ENCODE measurements around the gene ADGRL1. TPM values are rescaled to one million over a fixed set of nuclear protein-coding genes. Genes with fewer than 3 reads are reported as not detected.
"Not testable (repeated sequence)": the region's sequence is repeated elsewhere in the genome, so short reads cannot be mapped to it uniquely, and the experiment has no call there.

The ADGRL1 gene
- total and polyA plus RNA-seq, 10 of the 15 experiments (the other 5 are each of a cell fraction or from before 2014, with no cell fraction given), result 0.05 to 4.8 (median 0.71) TPM

- BruUV-seq (replicated peaks); POLR2A ChIA-PET; FAIRE-seq; DNase-seq (ENCODE audit: low read depth, low spot score); H3K9ac ChIP-seq (ENCODE audit: control insufficient read depth, insufficient read depth, low read length); H3K4me1 ChIP-seq (ENCODE audit: control insufficient read depth, insufficient read depth, low read length); H4K20me1 ChIP-seq (ENCODE audit: control insufficient read depth, insufficient read depth); ATAC-seq; H2AFZ ChIP-seq (ENCODE audit: control insufficient read depth, low read depth, low read length); H3K4me2 ChIP-seq (ENCODE audit: control insufficient read depth, insufficient read depth); H3K79me2 ChIP-seq (ENCODE audit: control insufficient read depth, insufficient read depth, low read length); H3K27me3 ChIP-seq (replicated peaks in 1 of 2; ENCODE audit: control insufficient read depth in 2 of 2, insufficient read depth in 2 of 2, low read length in 1 of 2); in situ Hi-C loops (cut with MboI); H3K4me3 ChIP-seq; H3K27ac ChIP-seq (ENCODE audit: control insufficient read depth, insufficient read depth); SMC1A ChIA-PET (ENCODE audit: uncharacterized antibody, unreplicated experiment); RAD21 ChIA-PET (ENCODE audit: unreplicated experiment); H3K36me3 ChIP-seq (ENCODE audit: control insufficient read depth in 2 of 2, insufficient read depth in 2 of 2, low read length in 1 of 2); H3K9me3 ChIP-seq (replicated peaks; ENCODE audit: control insufficient read depth, insufficient read depth, low read length): not testable (repeated sequence)
- intact Hi-C loops (cut with micrococcal nuclease; ENCODE audit: unreplicated experiment), result loop anchor here (10.0 kb wide), 1 partner anchor 276 kb away; no protein-coding TSS in a partner anchor
- CTCF ChIA-PET, result interaction anchor here (0.8 to 1.6 kb wide), 2 partner anchors 9 to 139 kb away, joined by 3 read pairs; no protein-coding TSS in a partner anchor
- under 1% methylated on average over 9 of the region's 9 CpGs for WGBS (ENCODE audit: insufficient coverage, insufficient replicate concordance, low lambda C conversion rate, missing lambda C conversion rate)
Observed at GRCh38 chr19:14208496-14208895, 2.5 kb upstream of the ADGRL1 start.

GRCh38 chr19:14207796-14208195, 1.8 kb upstream of the ADGRL1 start:
- H4K20me1 ChIP-seq (ENCODE audit: control insufficient read depth, insufficient read depth); H3K36me3 ChIP-seq (ENCODE audit: control insufficient read depth in 2 of 2, insufficient read depth in 2 of 2, low read length in 1 of 2); H3K9ac ChIP-seq (ENCODE audit: control insufficient read depth, insufficient read depth, low read length); RAD21 ChIA-PET (ENCODE audit: unreplicated experiment); BruUV-seq (replicated peaks); H3K4me2 ChIP-seq (ENCODE audit: control insufficient read depth, insufficient read depth); H3K9me3 ChIP-seq (replicated peaks; ENCODE audit: control insufficient read depth, insufficient read depth, low read length); SMC1A ChIA-PET (ENCODE audit: uncharacterized antibody, unreplicated experiment); H3K4me1 ChIP-seq (ENCODE audit: control insufficient read depth, insufficient read depth, low read length); H3K4me3 ChIP-seq; DNase-seq (ENCODE audit: low read depth, low spot score); H3K79me2 ChIP-seq (ENCODE audit: control insufficient read depth, insufficient read depth, low read length); in situ Hi-C loops (cut with MboI); H3K27ac ChIP-seq (ENCODE audit: control insufficient read depth, insufficient read depth); H3K27me3 ChIP-seq (replicated peaks in 1 of 2; ENCODE audit: control insufficient read depth in 2 of 2, insufficient read depth in 2 of 2, low read length in 1 of 2): not testable (repeated sequence)
- ChIA-PET CTCF (interaction anchor here (1.6 kb wide), 1 partner anchor 140 kb away, joined by 3 read pairs; no protein-coding TSS in a partner anchor), POLR2A (interaction anchor here (0.6 kb wide), 2 partner anchors 158 to 303 kb away, joined by 3 to 4 read pairs; no protein-coding TSS in a partner anchor)
- intact Hi-C loops (cut with micrococcal nuclease; ENCODE audit: unreplicated experiment), result loop anchor here (10.0 kb wide), 1 partner anchor 277 kb away; no protein-coding TSS in a partner anchor
- WGBS (ENCODE audit: insufficient coverage, insufficient replicate concordance, low lambda C conversion rate, missing lambda C conversion rate), result 38% methylated on average over 5 of the region's 7 CpGs
- H2AFZ ChIP-seq (ENCODE audit: control insufficient read depth, low read depth, low read length), result peak overlapping the region; percentile 82; the same call in 1 of the 2 replicates
- FAIRE-seq (peak; percentile 86), ATAC-seq (peak; percentile 50)

Data from GM12878 (cell line).